ENCODE data around the gene PKNOX2.

The PKNOX2 gene

DNA sequence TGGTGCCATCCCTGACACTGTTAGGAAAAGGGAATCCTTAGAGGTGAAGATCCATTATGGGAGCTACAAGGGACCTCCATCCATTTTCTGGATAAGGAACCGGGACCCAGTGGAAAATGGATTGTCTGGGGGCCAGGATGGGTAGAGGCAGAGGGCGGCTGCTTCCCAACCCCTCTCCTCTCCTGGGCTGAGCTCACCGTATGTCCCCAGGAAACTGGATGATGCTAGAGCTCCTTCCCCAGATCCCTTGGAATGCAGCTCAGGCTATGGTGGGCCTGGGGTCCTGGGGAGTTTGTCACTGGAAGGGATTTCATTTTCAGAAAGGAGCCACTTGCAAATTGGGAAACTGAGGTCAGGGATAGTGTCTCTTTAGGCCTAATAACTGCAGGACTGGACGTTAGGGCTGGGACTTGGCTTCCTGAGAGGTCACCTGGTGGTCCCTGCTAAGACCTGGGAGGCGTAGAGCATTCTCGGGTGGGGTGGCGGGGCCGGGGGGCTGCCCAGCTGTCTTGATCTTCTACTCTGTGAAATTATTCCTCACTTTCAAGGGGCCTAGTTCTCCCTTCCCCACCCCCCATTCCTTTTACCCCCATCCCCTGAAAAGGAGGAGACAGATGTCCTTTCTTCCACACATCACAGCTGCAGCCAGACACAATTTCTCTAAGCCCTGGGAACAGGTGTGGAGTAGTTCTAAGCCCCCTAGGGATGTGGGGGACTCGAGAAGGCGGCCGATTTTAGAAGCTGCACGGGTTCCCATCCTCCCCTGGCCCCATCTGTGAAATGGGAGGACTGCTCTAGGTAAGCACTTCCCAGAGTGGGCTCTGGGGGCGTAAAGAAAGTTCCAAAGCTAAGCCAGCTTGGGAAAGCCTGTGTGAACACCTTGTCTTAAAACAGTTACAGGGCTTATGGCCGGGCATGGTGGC, 99.8 kb downstream of the PKNOX2 start:
- no peak for DNase-seq

DNA sequence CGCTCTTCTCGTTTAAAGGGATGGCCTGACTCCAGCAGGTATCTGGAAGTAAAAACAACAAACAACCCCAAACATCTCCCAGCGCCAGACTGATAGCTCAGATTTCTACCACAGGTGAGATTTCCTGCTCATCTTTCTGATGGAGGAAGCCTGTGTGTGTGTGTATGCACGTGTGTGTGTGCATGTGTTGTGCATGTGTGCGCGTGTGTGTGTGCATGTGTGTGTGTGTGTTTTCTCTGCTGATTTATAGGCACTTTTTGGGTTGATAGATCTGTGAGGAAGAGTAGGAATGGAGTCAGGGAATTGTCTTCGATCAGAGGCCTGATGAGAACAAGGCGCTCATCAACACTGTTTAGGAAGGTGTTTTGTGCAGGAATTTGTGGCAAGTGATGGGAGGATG, 103.0 kb downstream of the PKNOX2 start:
- DNase-seq: no peak

DNA sequence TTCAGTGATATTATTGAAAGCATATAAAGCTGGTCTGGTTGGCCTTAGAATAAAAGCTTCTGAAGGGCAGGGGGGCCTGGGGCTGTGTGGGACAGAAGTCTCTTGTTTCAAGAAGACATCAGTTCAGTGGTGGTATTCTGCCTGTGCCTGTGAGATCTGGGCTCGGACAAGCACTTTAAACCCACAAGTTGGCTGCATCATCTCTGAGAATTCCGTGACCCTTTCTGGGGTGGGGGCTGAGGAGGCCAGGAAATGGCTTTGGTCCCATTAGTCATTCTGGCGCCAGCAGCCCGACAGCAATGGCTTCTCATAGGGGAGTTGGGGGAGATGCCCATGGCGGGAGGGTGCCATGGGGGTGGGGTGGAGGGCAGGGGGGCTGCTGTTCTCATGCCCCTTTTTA, 104.1 kb downstream of the PKNOX2 start:
- no peak for DNase-seq

DNA sequence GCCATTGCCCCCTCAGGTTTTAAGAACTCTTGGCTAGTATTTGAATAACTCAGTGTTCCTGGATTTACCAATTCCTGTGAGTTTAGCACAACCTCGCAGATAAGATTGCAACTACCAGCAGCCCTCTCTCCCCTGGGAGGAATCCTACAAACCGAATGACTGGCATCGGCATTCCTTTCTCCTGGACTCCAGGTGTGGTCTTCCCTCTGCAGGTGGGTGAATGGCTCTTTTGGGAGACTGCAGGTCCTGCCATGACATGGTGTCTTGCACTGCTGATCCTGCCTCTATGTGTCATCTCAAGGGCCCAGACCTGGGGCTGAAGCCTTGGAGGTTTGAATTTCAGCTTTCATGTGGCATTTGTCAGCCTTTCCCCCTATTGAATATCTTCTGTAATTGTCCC, 105.6 kb downstream of the PKNOX2 start:
- DNase-seq: no peak

DNA sequence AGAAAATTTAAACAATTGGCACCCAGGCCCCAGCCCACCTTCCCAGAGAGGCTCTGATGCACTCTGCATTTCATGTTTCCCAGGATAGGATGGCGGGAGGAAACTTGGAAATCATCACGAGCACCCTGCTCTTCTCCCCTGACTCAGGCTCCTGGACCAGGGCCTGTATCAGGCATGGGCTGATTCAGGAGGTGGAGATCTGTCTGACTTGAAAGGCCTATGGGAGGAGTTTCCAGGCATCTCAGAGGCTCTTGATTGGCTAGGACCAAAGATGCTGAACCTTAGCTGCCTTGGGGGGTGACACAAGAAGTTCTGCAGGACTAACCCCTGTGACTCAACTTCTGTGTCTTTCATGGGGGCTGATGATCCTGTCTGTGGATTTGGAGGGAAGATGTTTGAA, 106.2 kb downstream of the PKNOX2 start:
- no peak for DNase-seq

DNA sequence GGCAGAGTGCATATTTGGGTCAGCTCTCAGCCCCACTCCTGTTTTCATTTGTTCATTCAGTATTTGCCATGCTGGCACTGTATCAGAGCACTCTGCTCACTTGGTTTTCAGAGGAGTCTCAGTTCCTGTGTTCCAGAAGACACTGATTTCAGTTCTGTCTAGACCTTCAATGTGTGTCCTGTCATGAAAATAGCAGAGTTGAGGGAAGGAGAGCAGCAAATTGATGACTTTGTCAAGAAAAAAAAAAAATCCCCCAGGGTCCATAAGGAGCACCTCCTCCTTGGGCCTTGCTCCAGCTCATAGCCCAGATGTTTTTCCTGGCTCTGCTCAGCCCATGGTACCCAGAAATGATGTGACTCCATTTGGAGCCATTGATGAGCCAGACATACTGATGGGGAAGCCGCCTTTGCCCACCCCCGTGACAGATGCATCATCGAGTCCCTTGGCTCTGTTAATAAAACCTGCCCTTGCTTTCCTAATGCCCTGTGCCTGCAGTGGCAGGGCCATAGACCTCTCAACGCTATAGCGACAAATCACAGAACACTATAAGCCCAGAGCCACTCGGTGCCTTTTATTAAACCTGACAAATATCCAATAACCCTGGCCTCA, 107.0 kb downstream of the PKNOX2 start:
- DNase-seq: no peak

DNA sequence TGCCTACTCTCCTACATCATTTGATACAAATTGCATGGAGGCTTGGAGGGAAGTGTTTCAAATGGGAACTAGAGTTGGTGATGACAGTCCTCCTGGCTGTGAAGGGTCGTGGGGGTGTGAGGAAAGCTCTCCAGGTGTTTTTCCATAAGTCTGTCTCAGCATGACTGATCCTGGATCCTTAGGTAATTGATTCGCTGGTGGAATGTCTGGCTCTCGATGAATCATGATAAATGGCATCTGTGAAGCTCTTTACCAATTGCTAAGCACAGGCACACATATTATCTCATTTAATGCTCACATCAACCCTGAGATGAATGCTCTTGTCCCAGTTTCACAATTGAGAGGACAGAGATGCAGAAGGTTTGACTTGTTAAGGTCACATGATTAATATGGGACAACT, 107.5 kb downstream of the PKNOX2 start:
- DNase-seq: no peak

DNA sequence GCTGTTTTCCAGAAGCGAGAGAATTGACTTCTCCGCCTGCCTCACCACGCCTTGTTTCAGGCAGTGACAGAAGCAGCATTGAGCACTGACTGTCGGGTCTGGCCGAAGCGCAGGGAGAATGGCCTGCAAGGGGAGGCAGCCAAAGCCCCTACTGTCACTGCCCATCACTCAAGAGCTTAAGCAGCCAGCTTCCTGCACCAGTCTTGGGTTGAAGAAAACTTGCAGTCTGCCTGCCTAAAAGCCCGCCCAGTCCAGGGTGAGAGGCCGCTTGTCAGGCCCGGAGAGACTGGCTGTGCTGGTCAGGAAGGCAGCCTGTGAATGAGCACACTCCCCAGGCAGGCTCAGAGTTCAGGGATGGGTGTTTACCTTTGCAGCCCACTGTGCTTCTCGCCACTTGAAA, 108.3 kb downstream of the PKNOX2 start:
- no peak for DNase-seq

DNA sequence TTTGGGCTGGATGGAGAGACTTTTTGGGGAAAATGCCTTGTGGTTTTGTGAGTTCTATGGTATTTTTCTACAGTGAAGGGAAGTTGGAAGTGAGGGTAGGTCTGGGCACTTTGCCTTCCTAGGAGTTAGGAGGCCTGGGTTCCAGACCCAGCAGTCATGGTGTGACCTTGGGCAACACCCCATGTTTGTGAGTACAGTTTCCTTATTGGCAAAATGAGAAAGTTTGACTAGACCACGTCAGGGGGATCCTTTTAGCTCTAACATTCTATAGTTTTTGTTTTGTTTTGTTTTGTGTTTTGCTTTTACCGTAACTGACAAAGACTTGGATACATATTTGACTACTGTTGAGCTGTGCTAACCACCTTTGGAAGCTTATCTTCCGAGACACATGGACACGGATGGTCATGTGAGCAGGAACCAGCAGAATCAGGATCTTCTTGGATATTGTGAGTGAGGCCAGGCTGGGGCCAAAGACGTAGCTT, 109.0 kb downstream of the PKNOX2 start:
- DNase-seq: no peak

DNA sequence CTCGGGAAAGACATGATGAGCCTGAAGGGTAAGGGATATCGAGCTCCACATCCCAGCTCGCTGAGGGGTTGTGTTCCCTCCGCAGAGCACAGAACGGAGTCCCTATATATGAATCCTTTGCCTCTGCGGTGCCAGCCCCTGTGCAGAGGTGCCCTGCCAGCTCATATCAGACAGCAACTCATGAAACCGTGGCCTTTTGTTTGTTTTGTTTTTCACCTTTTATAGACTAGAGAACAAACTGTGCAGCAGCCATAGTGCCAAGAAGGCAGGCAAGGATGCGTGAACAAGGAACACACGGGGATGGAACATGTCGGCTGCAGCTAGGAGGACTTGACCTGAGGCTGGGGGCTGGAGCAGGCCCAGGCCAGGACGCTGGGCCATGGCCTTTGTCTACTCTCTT, 109.8 kb downstream of the PKNOX2 start:
- no peak for DNase-seq

DNA sequence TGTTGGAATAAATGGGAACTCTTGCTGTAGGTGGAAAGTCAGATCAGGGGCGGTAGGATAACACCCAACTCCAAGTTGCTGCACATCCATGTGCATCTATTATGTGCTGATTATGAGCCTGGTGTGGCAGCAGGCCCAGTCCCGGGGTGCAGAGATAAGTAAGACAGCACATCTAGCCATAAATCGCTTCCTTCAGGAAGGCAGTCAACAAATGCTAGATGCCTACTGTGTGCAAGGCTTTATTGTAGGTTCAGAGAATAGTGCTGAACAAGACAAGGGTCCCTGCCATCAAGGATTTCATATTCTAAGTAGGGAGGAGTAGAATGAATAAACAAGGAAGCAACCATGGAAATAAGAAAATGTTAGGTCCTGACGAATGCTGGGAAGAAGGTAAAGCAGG, 110.2 kb downstream of the PKNOX2 start:
- no peak for DNase-seq

DNA sequence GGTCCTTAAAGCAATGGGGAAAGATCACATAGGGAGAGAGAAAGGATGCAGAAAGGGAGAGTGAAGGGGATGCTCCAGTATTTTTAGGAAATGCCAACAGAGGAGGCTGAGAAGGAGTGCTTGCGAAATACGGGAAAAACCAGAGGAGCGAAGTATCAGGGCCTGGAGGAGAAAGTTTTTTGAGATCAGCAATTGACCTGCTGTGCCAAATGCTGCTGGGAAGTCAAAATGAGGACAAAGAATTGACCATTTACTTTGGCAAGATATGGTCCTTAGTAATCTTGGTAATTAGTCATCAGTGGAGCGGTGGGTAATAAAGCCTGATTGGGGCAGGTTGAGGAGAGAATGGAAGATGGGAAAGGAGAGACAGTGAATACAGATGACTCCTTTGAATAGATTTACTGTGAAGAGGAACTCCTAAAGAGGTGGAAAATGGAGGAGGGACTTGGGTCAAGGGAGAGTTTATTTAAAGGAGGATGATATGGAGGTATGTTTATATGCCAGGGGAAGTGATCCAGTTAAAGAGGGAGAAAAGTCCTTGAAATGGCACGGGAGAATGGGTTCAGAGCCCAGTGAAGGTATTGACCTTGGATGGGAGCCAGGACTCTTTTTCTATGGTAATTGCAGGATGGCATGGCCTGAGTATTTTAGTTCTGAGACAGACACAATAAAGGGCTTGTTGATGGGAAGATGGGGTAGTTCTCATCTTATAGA, 111.5 kb downstream of the PKNOX2 start:
- no peak for DNase-seq

DNA sequence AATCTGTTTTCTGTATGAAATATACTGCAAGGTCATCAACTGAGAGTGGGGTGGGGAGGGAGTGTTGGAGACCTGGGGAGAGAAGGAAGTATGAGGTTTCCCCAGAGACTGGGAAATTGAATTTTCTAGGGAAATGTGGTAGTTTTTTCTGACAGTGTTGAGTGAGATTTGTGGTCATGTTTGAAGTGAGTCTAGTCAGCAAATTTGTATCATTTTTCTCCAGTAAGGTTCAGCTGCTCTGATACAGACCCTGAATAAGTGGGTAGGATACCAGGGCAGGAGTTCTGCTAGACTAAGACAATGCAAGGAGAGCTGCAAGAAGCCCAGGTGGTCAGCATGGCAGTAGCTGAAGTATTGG, 112.0 kb downstream of the PKNOX2 start:
- DNase-seq: no peak

DNA sequence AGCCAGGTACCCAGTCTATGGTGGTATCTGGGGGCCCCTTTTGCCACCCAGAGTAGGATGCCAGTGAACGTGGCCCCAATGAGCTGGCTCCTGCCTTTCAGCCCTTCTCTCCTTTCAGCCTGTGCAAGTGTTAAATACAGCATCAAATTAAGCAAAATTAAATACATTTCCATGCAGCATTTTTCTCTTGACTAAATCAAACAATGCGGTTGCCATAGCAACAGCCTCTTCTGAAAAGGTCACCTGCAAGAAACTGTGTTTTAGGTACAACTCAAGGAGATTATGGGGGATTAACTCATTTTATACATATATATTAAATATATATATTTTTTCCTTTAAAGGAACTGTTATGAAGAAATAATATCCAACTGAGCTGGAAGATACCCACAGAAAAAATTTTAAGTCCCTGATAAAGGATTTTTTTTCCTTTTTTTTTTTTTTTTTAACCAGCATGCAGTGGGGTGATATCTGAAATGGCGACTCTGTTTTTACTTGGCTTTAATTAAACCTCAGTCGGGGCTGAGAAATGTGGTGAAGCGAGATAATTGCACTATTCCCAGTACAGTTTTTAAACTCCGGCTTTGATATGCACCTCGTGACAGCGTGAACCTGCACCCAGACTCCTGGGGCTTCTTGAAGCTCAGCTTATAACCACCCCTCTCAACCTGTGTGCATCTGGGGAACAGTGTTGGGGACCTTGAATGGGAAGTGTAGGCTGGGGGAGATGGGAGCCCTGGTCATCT, 115.3 kb downstream of the PKNOX2 start:
- no peak for DNase-seq

DNA sequence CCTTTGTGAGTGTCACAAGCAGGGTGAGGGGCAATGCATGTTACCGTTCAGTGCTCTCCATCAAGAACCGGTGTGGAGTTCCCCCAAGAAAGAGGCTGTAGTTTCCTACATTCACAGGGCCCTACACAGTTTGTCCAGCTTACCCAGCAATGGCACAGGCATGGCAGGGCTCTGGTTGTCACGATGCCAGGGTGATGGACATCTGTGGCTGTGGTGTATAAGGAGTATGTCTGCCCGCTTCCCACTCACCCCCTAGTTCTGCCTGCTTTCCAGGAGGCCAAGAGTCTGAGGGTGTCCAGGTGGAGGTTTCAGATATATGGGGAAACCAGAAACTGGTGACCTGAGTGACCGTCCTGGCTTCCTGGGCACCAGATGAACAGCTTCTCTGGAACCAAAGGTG, 116.1 kb downstream of the PKNOX2 start:
- no peak for DNase-seq

DNA sequence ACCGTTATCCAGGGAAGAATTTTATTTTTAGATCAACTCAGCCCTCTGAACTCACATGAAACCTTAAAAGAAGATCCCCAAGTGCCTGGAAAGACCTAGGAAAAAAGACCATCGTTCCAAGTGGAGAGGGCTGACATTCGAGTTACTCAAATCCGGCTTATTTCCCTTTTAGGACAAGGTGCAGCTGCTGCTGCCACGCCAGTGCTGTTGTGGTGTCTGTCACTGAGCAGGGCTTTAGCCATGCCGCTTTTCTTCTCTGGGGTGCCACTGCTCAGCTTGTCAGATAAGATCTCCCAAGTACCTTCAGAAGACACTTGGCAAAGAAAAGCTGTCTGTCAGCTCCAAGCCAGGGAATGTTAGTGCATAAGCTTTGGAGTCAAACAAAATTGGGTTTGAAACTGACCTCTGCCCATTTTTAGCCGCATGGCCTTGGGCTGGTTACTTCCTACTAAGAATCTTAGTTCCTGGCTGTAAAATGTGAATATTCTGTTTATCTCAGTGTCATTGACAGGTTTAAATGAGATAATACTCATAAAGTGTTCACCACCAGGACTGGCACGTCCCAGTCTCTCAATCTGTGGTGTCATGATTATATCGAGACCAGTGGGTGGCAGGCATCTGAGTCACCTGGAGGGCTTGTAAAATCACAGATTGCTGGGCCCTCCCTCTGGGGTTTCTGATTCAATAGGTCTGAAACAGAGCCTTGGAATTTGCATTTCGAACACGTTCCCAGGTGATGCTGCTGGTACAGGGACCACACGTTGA, 117.5 kb downstream of the PKNOX2 start:
- no peak for DNase-seq

DNA sequence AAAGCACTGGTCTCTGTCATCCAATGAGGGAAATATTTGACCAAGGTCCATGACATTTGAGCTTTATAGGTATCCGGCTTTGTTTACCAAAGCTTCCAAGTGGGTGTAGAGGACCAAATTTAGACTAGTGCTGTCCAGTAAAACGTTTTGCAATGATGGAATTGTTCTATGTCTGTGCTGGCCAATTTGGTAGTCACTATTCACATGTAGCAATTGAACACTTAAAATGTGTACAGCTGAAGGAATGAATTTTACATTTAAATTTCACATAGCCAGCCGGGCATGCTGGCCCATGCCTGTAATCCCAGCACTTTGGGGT, 118.0 kb downstream of the PKNOX2 start:
- no peak for DNase-seq

DNA sequence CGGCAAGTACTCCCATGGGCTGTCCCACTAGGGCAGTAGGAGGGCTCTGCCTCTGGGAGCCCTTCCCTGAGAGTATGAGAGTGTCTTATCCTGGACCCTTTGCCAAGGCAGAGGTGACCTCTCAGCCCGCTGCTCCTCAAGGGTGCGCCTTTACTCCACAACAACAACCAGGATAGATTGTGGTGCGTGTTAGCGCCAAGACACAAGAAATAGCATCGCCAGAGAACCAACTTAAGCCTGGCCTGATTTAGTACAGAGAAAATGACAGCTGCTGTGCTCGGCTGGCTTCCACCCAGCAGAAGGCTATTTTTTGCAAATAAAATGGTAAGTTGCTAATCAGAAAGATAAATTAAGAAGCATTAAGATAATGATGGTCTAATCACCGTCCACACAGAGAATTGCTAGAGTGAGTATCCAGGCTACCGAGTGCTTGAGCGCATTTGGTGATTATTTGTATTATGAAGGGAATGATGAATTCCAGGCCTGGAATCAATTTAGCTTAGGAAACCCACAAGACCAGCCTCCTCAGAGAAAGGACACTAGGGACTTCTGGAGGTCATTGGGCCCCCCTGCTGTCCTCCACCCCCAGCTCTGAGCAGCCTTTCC, 119.8 kb downstream of the PKNOX2 start:
- no peak for DNase-seq

DNA sequence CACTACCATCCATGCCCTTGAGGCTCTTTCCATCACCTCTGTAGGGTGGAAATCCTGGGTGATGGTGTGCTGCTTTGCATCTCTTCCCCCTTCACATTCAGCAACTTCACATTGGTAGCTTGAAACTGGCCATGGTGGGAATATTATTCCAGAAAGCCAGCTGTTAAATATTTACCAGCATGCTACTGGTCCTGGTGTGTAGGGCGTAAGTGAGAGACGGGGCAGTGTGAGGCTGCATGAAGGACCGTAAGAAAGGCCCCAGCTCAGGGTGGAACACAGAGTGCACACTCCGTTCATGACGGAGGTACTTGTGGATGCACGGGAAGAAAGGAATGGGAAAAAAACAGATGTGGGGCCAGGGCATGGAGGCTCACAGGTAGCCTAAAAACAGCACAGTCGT, 121.3 kb downstream of the PKNOX2 start:
- DNase-seq: no peak

DNA sequence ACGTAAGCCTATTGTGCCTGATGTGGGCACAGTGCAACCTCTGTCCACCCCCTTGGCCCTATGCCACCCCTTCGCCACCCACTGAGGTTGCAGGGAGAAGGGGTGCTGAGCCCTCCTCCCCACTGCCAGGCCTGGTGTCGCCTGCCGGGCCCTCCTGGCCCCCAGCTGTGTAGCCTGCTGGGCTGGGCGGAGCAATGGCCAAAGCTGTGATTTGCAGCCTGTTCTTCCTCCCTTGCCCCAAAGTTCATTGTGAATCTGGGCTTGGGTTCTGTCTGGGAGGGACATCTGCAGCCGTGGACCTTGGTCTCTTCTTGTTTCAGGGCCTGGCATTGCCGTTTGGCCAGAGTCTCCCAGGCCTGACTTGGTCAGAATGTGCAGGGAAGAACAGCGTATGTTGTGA, 121.9 kb downstream of the PKNOX2 start:
- no peak for DNase-seq

DNA sequence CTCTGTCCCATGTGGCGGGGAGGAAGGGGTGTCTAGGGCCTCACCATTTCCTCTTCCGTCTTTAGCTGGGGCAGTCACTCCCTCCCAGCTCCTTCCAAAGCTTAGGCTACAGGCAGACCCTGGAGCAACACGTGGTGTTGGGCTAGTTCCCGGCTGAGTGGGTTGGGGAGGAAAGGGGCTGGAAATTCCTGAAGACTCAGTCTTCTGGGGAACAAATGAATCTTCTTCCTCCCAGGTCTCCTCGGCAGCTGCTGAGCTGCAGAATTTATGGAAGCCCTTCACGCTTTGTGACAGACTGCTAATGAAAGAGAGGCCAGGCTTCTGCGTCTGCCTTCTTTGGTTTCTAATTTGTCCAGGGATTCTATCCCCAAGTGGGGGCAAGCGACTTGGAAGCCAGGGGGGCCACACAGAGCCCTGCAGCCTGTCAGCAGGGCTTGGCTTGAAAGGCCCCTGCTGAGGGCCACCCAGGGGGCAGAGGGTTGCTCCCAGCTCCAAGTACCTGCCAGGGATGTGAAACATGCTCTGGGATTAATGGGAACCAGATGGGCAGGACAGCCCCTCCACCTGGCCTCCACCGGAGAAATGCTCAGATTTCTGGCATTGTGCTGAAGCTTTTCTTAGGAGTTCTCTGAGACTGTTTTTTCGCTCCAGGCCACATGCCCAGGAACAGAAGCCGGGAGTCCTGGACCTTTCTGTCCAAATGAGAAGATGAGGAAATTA, 123.1 kb downstream of the PKNOX2 start:
- no peak for DNase-seq
